PFSK-1 (cell line): ENCODE results near the gene GCNA.

Source experiments
- FOXP2 ChIP-seq: optimal IDR thresholded peaks from 2 replicates; pipeline ENCODE3; 2011; ENCODE audit warnings: borderline replicate concordance, control low read depth, inconsistent platforms; ENCODE audit not compliant: insufficient read depth; ENCODE audit errors: extremely low read length, extremely low read depth
- POLR2AphosphoS5 ChIP-seq: IDR thresholded peaks from 2 replicates; pipeline ENCODE4 v1.6.1; 2012; ENCODE audit warnings: low read depth, mild to moderate bottlenecking, control low read depth, low read length, moderate library complexity
- REST ChIP-seq, 2 experiments: IDR thresholded peaks; 2 replicates each; pipeline versions ENCODE4 v1.6.1 to v1.8.0; 2011 to 2012; ENCODE audit warnings: low read depth in 2 of 2, low read length in 2 of 2, control low read depth in 1 of 2, inconsistent platforms in 1 of 2, mild to moderate bottlenecking in 1 of 2, moderate library complexity in 1 of 2; ENCODE audit not compliant: insufficient read depth in 1 of 2
- SIN3A ChIP-seq: IDR thresholded peaks from 2 replicates; pipeline ENCODE4 v1.6.1; 2012; ENCODE audit warnings: mild to moderate bottlenecking, low read length, moderate library complexity, borderline replicate concordance; ENCODE audit not compliant: insufficient read depth
- TAF1 ChIP-seq: IDR thresholded peaks from 2 replicates; pipeline ENCODE4 v1.6.1; 2012; ENCODE audit warnings: low read length, control low read depth, borderline replicate concordance; ENCODE audit not compliant: insufficient read depth

The GCNA gene

GRCh38 chrX:71579990-71580380, 1.7 kb downstream of the GCNA start:
- TF ChIP-seq TAF1 (no peak), FOXP2 (no peak), REST (IDR thresholded peaks at IDR 0.05; ENCODE audit: insufficient read depth in 1 of 2, low read depth in 2 of 2, low read length in 2 of 2) (no peak), SIN3A (no peak), POLR2AphosphoS5 (no peak)

DNA sequence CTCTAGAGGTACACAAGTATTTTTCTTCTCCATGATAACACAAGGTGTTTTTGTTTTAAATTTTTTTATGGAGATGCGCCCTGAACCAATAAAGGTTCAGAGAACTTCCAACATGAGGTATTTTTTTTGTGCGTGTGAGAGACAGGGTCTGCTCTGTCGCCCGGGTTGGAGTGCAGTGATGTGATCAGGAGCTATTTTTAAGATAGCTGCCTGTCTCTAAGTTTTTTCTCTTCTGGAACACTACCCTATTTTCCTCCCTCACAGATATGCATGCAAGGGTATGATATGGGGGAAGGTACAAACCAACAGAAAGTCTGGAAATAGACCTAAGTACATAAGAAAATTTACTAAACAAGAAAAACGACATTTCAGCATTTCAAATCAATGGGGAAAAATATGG, 3.0 kb downstream of the GCNA start:
- TF ChIP-seq REST (IDR thresholded peaks at IDR 0.05; ENCODE audit: insufficient read depth in 1 of 2, low read depth in 2 of 2, low read length in 2 of 2) (no peak), SIN3A (no peak), TAF1 (no peak), FOXP2 (no peak), POLR2AphosphoS5 (no peak)

DNA sequence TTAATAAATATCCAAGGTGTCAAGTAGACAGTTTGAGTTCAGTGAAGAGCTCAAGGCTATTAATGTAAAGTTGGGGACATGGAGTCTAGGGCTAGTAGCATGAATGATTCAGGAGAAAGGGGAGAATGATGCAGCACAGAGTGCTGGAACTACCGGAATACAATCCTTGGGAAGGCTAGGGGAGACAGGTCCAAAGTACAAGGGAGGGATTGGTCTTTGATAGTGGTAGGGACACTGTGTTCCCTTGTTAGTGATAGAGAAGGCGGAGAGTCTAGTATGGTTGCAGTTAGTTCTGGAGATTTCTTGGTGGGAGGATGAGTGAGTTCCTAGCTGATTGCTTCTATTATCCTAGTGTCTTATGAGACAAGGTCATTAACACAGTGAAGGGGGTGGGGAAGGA, 8.7 kb downstream of the GCNA start:
- TF ChIP-seq TAF1 (no peak), FOXP2 (no peak), POLR2AphosphoS5 (no peak)

DNA sequence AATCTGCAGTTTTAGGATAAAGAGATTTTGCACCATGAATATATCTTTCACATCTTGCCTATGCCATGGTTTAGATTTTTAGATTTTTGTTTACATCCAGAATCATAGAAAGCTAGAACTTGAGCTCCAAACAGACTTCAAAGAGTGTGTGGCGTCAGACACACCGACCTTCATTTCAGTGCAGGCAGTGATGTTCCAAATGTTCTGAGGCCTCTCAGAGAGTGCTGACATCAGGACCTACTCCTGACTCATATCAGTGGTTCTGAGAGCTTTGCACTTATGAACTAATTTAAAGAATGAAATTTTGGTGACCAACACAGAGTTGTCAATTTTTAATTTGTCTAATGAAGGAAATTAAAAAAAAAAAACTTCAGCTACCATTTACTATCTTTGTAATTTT, 21.7 kb downstream of the GCNA start:
- TF ChIP-seq SIN3A: no peak
- TF ChIP-seq FOXP2: no peak
- no peak for TF ChIP-seq TAF1
- no peak for TF ChIP-seq REST (IDR thresholded peaks at IDR 0.05; ENCODE audit: insufficient read depth in 1 of 2, low read depth in 2 of 2, low read length in 2 of 2)
- TF ChIP-seq POLR2AphosphoS5: no peak

GRCh38 chrX:71603618-71604017, 25.4 kb downstream of the GCNA start:
- no peak for TF ChIP-seq FOXP2
- no peak for TF ChIP-seq TAF1
- no peak for TF ChIP-seq POLR2AphosphoS5
- no peak for TF ChIP-seq REST (IDR thresholded peaks at IDR 0.05; ENCODE audit: insufficient read depth in 1 of 2, low read depth in 2 of 2, low read length in 2 of 2)
- TF ChIP-seq SIN3A: no peak

- no peak for TF ChIP-seq REST (IDR thresholded peaks at IDR 0.05; ENCODE audit: insufficient read depth in 1 of 2, low read depth in 2 of 2, low read length in 2 of 2)
- no peak for TF ChIP-seq FOXP2
- TF ChIP-seq SIN3A: no peak
- TF ChIP-seq TAF1: no peak
- no peak for TF ChIP-seq POLR2AphosphoS5
These were observed 25.9 kb downstream of the GCNA start for GRCh38 chrX:71604141-71604540.
